H1 (cell line): ENCODE data around the gene JADE1. TPM values are rescaled to one million over a fixed set of nuclear protein-coding genes. Genes with fewer than 3 reads are reported as not detected.

Source experiments
- ATF2 ChIP-seq: IDR thresholded peaks from 2 replicates; pipeline ENCODE4 v1.6.1; 2012; ENCODE audit warnings: low read length, inconsistent platforms
- CHD1 ChIP-seq: IDR thresholded peaks from 2 replicates; pipeline ENCODE4 v1.6.1; 2012; ENCODE audit warnings: low read depth, low read length, improper control_type of control experiment
- CREB1 ChIP-seq: IDR thresholded peaks from 2 replicates; pipeline ENCODE4 v1.6.1; 2012; ENCODE audit warnings: inconsistent platforms
- EGR1 ChIP-seq: IDR thresholded peaks from 2 replicates; pipeline ENCODE4 v1.6.1; 2011; ENCODE audit warnings: low read depth, low read length, borderline replicate concordance
- GABPA ChIP-seq: IDR thresholded peaks from 2 replicates; pipeline ENCODE4 v1.6.1; 2011; ENCODE audit warnings: mild to moderate bottlenecking, low read length, moderate library complexity, borderline replicate concordance; ENCODE audit not compliant: insufficient read depth
- HDAC2 ChIP-seq, 2 experiments: fragments of 300-600 bp in 1 of 2; sonication (generic) in 1 of 2; IDR thresholded peaks; 2 replicates each; pipeline ENCODE4 v1.6.1; 2011 to 2012; ENCODE audit warnings: low read depth in 2 of 2, low read length in 2 of 2, mild to moderate bottlenecking in 2 of 2, moderate library complexity in 2 of 2, borderline replicate concordance in 1 of 2, inconsistent platforms in 1 of 2
- KDM4A ChIP-seq: IDR thresholded peaks from one replicate; pipeline ENCODE4 v1.7.1; 2012; ENCODE audit warnings: low read depth, mild to moderate bottlenecking, moderate library complexity, low read length, inconsistent platforms; ENCODE audit not compliant: severe bottlenecking
- KDM5A ChIP-seq: fragments of 200-600 bp; IDR thresholded peaks from 2 replicates; pipeline ENCODE4 v1.7.1; 2012; ENCODE audit warnings: mild to moderate bottlenecking, low read length, inconsistent platforms, mixed read lengths
- MAX ChIP-seq: IDR thresholded peaks from 2 replicates; pipeline ENCODE4 v1.6.1; 2012; ENCODE audit warnings: inconsistent platforms
- POLR2A ChIP-seq, 2 experiments: IDR thresholded peaks; 1 replicate in 1 of 2; 2 replicates in 1 of 2; pipeline ENCODE4 v1.6.1; 2011; ENCODE audit warnings: low read depth in 2 of 2, low read length in 2 of 2, mild to moderate bottlenecking in 2 of 2; ENCODE audit errors: control extremely low read depth in 1 of 2
- POLR2AphosphoS5 ChIP-seq: IDR thresholded peaks from 2 replicates; pipeline ENCODE4 v1.6.1; 2011; ENCODE audit warnings: low read depth, low read length
- RAD21 ChIP-seq, 2 experiments: IDR thresholded peaks in 1 of 2; conservative IDR thresholded peaks in 1 of 2; 2 replicates each; pipeline ENCODE4 v1.6.1; 2011; ENCODE audit warnings: low read depth in 2 of 2, low read length in 2 of 2, improper control_type of control experiment in 1 of 2, inconsistent platforms in 1 of 2, mild to moderate bottlenecking in 1 of 2, moderate library complexity in 1 of 2
- RNF2 ChIP-seq: fragments of 200-900, 300-1000 bp; sonication (generic); IDR thresholded peaks from 2 replicates; pipeline ENCODE4 v1.7.1; 2016; ENCODE audit warnings: borderline replicate concordance, low read depth, mild to moderate bottlenecking, antibody characterized with exemption, low read length; ENCODE audit not compliant: poor library complexity, severe bottlenecking; ENCODE audit errors: missing control alignments
- RXRA ChIP-seq: IDR thresholded peaks from 2 replicates; pipeline ENCODE4 v1.6.1; 2011; ENCODE audit warnings: low read depth, mild to moderate bottlenecking, low read length, moderate library complexity; ENCODE audit not compliant: insufficient read depth
- SIN3A ChIP-seq, 2 experiments: IDR thresholded peaks in 1 of 2; conservative IDR thresholded peaks in 1 of 2; 2 replicates each; pipeline ENCODE4 v1.6.1; 2011 to 2012; ENCODE audit warnings: low read length in 2 of 2, improper control_type of control experiment in 1 of 2, low read depth in 1 of 2, mild to moderate bottlenecking in 1 of 2
- SIRT6 ChIP-seq: IDR thresholded peaks from one replicate; pipeline ENCODE4 v1.7.1; 2012; ENCODE audit warnings: low read length, inconsistent platforms
- SIX5 ChIP-seq: IDR thresholded peaks from 2 replicates; pipeline ENCODE4 v1.6.1; 2011; ENCODE audit warnings: mild to moderate bottlenecking, low read depth, low read length
- SP2 ChIP-seq: IDR thresholded peaks from 2 replicates; pipeline ENCODE4 v1.6.1; 2012; ENCODE audit warnings: mild to moderate bottlenecking, low read length, inconsistent platforms
- TAF1 ChIP-seq: IDR thresholded peaks from 2 replicates; pipeline ENCODE4 v1.6.1; 2011; ENCODE audit warnings: mild to moderate bottlenecking, low read depth, low read length
- TAF7 ChIP-seq: optimal IDR thresholded peaks from 2 replicates; pipeline ENCODE3; 2011; ENCODE audit warnings: low read depth, mild to moderate bottlenecking, inconsistent platforms, low read length, moderate library complexity, borderline replicate concordance
- TBP ChIP-seq: IDR thresholded peaks from 2 replicates; pipeline ENCODE4 v1.6.1; 2011; ENCODE audit warnings: low read depth, low read length, improper control_type of control experiment
- ZNF274 ChIP-seq: IDR thresholded peaks from 2 replicates; pipeline ENCODE4 v1.7.0; 2012; ENCODE audit warnings: low read length, borderline replicate concordance; ENCODE audit errors: extremely low read depth
- polyA plus RNA-seq, 7 experiments: library from polyadenylated mRNA; depleted of rRNA in 3 of 7; stranded (reverse) in 5 of 7; unstranded in 2 of 7; fragments of >200 nt in 5 of 7; fragments of 200-250 nt in 2 of 7; gene quantifications; 1 replicate in 5 of 7; 2 replicates in 1 of 7; 4 replicates in 1 of 7; pipeline versions ENCODE4 v1.2.1 to v1.2.3, GENCODE V29; 2011 to 2013; ENCODE audit warnings: missing spikeins in 2 of 7, mixed read lengths in 2 of 7
- total RNA-seq: library from RNA; stranded (reverse); fragmentation: NEBNext Ultra II Directional; extraction: Animal tissue kit (Norgen Biotek cat#: 25700); gene quantifications from 2 replicates; pipeline ENCODE4 v1.2.1, GENCODE V29; 2021

JADE1 gene
- total and polyA plus RNA-seq, 2 of the 8 experiments (the other 6 are each of a cell fraction or from before 2014, with no cell fraction given) = 37.7 to 213 TPM

- no peak for TF ChIP-seq ATF2
- peak; percentile 64 to 66; a peak in 1 of 4 replicates for TF ChIP-seq HDAC2 (IDR thresholded peaks at IDR 0.05; ENCODE audit: borderline replicate concordance in 1 of 2, low read depth in 2 of 2, low read length in 2 of 2)
- no peak for TF ChIP-seq SIRT6
- TF ChIP-seq KDM4A = no peak
- no peak for TF ChIP-seq TBP
- TF ChIP-seq TAF1 = no peak
- no peak for TF ChIP-seq SIX5
- no peak for TF ChIP-seq GABPA
- TF ChIP-seq RAD21 (IDR thresholded peaks at IDR 0.05 in 1 of 2, conservative IDR thresholded peaks at IDR 0.05 in 1 of 2; ENCODE audit: low read depth in 2 of 2, low read length in 2 of 2) = no peak
- no peak for TF ChIP-seq EGR1
- no peak for TF ChIP-seq RNF2
- peak; percentile 20 for TF ChIP-seq TAF7
- no peak for TF ChIP-seq POLR2AphosphoS5
- no peak for TF ChIP-seq MAX
- peak in 1 of 2 experiments; percentile 1; a peak in 1 of 3 replicates for TF ChIP-seq POLR2A (IDR thresholded peaks at IDR 0.05; ENCODE audit: control extremely low read depth in 1 of 2, low read depth in 2 of 2, low read length in 2 of 2)
- no peak for TF ChIP-seq KDM5A
- peak; percentile 51 to 65; a peak in 1 of 4 replicates for TF ChIP-seq SIN3A (conservative IDR thresholded peaks at IDR 0.05 in 1 of 2, IDR thresholded peaks at IDR 0.05 in 1 of 2; ENCODE audit: low read depth in 1 of 2, low read length in 2 of 2)
- no peak for TF ChIP-seq ZNF274
- no peak for TF ChIP-seq CHD1
- no peak for TF ChIP-seq SP2
- TF ChIP-seq RXRA = no peak
- peak; percentile 43; the same call in 1 of the 2 replicates for TF ChIP-seq CREB1
These were observed 3.1 kb downstream of the JADE1 start (continued) for GRCh38 chr4:128812442-128813235.
